NCI-H1092 treated with DMSO at 0.1 percent for 48 hours (cell line): Measurements from ENCODE around the gene SEL1L3.

ENCODE experiments used
- DNase-seq: peaks from one replicate; lab custom pipeline; 2025; lab: John Stamatoyannopoulos, UW

SEL1L3 gene

GRCh38 chr4:25847329-25847728 lies 15.5 kb downstream of the SEL1L3 start:
- DNase-seq: no peak

GRCh38 chr4:25845841-25846653 lies 16.7 kb downstream of the SEL1L3 start:
- no peak for DNase-seq

- no peak for DNase-seq
These were observed 17.7 kb downstream of the SEL1L3 start for GRCh38 chr4:25844961-25845712.

GRCh38 chr4:25843340-25844097 lies 19.3 kb downstream of the SEL1L3 start:
- no peak for DNase-seq

GRCh38 chr4:25842229-25842845 lies 20.5 kb downstream of the SEL1L3 start:
- no peak for DNase-seq

- DNase-seq: no peak
These were observed 23.1 kb downstream of the SEL1L3 start for GRCh38 chr4:25839687-25840086.

- DNase-seq: no peak
These were observed 23.6 kb downstream of the SEL1L3 start for GRCh38 chr4:25839233-25839632.

GRCh38 chr4:25838526-25838925 lies 24.3 kb downstream of the SEL1L3 start:
- DNase-seq: no peak

GRCh38 chr4:25837107-25837506 lies 25.7 kb downstream of the SEL1L3 start:
- DNase-seq: no peak

GRCh38 chr4:25835384-25835783 lies 27.4 kb downstream of the SEL1L3 start:
- no peak for DNase-seq

- no peak for DNase-seq
These were observed 28.2 kb downstream of the SEL1L3 start for GRCh38 chr4:25834411-25835107.

- no peak for DNase-seq
These were observed 32.2 kb downstream of the SEL1L3 start for GRCh38 chr4:25830548-25830947.

GRCh38 chr4:25827897-25828296 lies 34.9 kb downstream of the SEL1L3 start:
- no peak for DNase-seq

GRCh38 chr4:25827373-25827772 lies 35.4 kb downstream of the SEL1L3 start:
- DNase-seq: no peak

GRCh38 chr4:25826074-25826752 lies 36.6 kb downstream of the SEL1L3 start:
- no peak for DNase-seq

GRCh38 chr4:25823632-25824031 lies 39.2 kb downstream of the SEL1L3 start:
- no peak for DNase-seq

GRCh38 chr4:25821899-25822298 lies 40.9 kb downstream of the SEL1L3 start:
- no peak for DNase-seq

GRCh38 chr4:25821267-25821666 lies 41.5 kb downstream of the SEL1L3 start:
- no peak for DNase-seq

GRCh38 chr4:25818876-25819275 lies 43.9 kb downstream of the SEL1L3 start:
- no peak for DNase-seq

- no peak for DNase-seq
These were observed 44.4 kb downstream of the SEL1L3 start for GRCh38 chr4:25818371-25818871.
